22Rv1 (cell line): Measurements from ENCODE around the gene CYP11A1.

Experiments
- CTCF ChIP-seq: fragments of 450-650 bp; IDR thresholded peaks from 2 replicates; pipeline ENCODE4 v1.5.1; 2017; ENCODE audit warnings: mild to moderate bottlenecking
- ZFX ChIP-seq: fragments of 450-650 bp; IDR thresholded peaks from 2 replicates; pipeline ENCODE4 v1.6.1; 2017; ENCODE audit warnings: antibody characterized with exemption, borderline replicate concordance

GRCh38 chr15:74314795-74315438, 52.5 kb downstream of the CYP11A1 start:
- no peak for TF ChIP-seq CTCF
- no peak for TF ChIP-seq ZFX
